SIG-M5 (cell line): ENCODE results near the gene SLFN14.
"Not testable (repeated sequence)": the region's sequence is repeated elsewhere in the genome, so short reads cannot be mapped to it uniquely, and the experiment has no call there.

Source experiments
- DNase-seq: peaks from one replicate; lab custom pipeline; 2025; lab: John Stamatoyannopoulos, UW

SLFN14 gene

DNA sequence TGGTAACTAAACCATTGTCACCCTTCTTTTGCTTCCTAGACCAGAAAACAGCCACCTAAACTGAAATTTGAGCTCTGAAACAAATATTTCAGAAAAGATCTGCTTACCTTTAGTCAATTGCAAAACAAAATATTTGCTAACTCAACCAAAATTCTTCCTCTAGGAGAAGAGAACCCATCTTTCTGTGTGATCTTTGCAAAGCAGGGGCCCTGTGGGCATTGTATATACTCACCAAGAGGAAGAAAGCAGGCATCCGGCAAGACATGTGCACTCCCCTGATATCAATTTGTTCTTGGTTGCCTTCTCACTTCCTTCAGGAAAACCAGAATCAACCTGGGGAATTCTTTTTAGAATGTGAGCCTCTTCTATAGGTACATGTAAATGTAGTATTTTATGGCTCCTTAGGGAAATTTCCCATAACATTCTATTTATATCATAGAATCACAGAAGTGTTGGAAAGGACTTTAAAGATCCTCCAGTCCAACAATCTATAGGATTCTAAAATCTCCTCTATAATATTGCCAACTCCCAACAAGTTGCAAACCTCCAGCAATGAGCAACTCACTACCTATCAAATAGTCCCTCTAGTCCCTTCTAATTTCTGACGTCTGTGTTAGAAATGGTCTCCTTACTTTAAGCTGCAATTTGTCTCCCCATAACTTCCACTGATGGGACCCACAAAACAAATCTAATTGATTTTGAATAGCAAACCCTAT is 966 bp downstream of the SLFN14 start:
- DNase-seq = no peak

DNA sequence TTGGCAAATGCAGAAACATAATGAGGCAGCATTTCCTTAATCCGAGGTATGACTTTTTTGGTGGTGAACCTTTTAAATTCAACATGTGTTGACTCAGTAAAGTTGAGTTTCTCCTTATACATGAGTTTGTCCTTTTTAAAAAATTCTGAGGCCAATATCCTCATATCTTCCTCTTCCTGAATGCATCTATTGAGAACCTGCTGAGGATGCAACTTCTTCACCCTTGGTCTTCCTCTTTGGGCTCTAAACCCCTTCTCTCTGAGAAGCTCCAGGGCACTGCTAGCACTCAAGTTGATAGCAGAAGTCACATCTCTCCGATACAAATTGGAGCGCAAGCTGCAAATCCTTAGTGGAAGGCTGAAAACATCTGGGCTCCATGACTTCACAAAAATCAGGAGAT is 3.3 kb downstream of the SLFN14 start:
- DNase-seq = no peak

DNA sequence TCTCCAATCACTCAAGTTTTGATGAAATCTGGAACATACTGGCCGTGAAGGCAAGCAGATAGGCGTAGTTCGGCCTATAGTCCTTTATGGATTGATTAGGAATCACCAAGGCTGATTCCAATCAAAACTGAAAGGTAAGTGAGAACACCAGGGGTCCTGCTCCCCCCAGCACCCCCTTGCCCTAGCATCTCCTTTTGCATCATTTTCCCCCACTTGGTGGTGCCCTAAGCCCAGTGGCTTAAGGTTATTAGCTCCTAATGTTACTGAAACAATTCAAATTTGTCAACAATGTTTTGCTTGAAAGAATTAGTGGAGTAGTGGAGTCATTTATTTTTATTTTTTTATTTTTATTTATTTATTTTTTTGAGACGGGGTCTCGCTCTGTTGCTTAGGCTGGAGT is 4.9 kb downstream of the SLFN14 start:
- no peak for DNase-seq

DNA sequence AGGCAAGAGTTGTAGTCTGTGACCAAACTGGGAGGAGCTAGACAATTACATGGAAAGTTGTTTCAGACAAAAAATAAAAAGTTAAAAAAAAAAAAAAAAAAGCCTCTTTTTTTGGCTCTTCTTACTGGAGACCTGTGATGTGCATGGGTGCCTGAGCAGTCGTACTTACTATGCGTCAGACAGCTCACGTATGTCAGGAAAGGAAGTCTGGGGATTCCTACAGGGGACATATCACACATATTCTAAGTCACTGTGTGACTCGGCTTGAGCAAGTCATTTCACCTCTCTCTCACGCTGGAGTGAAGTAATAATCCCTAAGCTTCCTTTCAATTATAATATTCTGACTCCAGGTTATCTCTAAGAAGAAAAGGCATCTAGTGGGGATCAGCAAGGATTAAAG is 6.0 kb downstream of the SLFN14 start:
- DNase-seq = no peak

DNA sequence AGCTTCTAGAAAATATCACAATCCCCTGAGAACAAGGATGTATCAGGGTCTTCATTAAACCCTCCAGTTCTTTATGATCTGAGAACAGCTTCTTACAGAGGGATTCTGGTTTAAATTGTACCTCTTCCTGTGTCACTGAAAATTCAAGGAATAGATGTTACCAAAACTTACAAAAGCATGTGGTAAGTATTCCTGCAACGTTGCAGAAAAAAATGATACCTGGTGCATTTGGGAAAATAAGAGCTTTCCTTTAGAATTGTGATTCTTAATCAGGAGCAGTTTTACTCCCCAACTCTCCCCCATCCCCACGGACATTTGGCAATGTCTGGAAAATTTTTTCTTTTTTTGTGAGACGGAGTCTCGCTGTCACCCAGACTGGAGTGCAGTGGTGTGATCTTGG is 7.3 kb downstream of the SLFN14 start:
- DNase-seq = no peak

DNA sequence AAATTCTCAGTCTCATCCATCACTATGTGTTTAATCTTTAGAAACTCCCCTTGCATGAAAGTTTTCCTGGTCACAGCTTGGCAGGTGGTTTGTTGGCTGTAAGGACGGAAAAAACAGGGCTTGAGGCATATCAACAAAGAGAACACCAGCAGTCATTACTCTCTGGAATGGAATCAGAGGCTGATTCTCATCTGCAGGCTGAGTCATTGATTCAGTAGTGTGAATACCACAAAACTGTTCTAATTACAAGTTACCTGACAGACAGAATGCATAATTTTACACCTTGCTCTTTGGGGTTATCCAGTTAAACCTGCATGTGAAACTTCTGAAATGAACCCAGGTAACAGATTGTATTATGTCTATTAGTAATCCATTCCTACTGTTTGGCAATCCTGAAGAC is 11.6 kb downstream of the SLFN14 start:
- DNase-seq = no peak

DNA sequence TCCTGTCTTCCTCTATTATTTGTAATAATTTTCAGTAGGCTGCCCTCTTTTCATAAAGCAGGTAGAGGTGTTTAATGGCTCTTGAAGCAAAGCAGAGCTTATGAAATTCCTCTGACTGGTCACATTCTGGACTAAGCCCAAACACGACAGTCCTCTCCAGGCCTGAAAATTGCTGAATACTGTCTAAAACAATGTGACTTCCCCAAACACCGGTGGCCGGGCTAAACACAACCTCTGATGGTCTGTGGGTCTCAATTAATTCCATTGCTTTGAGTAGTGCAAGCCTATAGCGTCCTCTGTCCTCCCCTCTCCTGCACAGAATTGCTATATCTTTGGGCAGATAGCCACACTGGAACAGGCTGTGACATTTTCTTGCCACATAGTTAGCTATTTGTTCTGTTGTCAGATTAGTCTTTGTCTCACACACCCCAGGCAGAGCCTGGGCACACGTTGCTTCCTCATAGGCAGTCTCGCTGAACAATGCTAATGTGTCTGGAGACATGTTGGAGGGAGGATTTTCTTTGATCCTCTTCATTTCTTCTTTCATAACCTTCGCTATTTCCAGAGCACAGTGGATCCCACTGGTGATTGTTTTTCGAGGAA is 12.3 kb downstream of the SLFN14 start:
- DNase-seq = no peak

DNA sequence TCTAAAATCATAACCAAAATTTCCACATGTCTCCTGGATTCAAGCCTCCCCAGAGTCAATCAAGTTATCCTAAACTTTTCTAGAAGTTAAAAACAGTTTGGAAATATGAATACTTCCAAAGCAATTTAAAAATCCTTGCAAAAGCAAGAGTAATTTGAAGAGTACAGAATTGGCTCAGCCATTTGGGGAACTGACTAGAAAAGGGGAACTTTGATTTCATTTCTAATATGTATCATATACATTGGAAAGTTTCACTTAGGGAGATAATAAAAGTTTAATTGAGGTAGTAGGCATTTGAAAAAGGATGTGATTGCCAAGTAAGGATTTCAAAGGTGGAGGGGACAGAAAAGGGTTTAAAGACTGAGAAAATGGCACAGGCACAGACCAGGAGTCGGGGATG is 14.1 kb downstream of the SLFN14 start:
- no peak for DNase-seq

DNA sequence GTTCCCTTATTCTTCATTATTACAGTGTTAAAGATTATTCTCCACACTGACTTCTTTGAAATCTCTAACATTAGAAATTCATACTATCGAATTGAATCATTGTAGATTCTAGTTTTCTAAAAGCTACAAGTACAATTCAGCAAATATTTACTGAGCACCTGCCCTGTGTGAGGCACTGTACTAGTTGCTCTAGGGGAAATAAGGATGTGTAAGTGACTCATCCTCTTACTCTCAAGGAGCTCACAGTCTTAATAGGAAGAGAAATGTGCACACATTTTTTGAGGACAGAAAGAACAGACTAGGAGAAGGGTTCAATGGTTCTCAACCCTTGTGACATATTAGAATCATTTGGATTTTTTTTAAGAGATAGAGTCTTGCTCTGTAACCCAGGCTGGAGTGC is 15.5 kb downstream of the SLFN14 start:
- DNase-seq = no peak

DNA sequence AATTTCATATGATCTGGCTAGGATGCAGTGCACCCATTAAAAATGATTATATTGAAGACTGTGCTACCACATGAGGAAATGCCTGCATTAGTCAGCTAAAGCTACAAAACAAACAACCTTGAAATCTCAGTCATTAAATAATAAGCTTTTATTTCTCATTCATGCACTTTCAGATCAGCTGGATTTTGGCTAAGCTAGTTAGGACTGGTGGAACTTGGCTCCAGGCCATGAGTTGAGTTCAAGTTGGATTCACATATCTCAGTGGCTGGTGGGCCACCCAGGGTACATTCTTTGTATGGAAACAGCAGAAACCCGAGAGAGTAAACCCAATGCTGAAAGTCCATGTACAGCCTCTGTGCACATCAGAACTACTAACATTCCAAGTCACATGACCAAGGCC is 16.8 kb downstream of the SLFN14 start:
- DNase-seq = no peak

DNA sequence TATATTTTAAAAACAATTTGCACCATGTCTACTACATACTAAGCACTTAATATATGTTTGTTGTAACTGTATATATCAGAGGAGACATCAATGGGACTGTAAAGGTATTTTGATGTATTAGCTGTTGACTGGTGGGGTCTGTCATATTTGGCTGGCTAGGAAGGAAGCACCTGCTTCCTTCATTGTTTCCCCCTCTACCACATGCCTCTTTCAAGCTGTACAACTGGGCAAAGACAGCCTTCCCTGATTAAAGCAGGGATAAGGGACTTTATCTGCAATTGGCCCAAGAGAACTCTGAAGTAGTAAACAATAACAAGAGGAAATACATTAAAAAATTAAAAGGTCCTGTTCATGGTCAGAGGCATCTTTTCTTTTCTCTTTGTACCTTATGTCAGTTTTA is 17.6 kb downstream of the SLFN14 start:
- DNase-seq = no peak

DNA sequence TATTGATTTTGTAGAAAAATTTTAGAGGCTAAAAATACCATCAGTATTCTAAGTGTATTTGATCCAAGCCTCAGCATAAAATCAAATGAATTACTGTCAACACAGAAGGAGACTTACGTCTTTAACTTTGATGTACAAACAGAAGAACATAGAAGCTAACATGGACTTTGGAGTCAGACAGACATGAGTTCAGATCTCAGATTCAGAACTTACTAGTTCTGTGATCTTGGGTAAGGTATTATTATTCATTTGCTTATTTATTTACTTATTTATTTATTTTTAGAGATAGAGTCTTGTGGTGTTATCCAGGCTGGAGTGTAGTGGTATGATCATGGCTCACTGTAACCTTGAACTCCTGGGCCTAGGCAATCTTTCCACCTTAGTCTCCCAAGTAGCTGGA is 19.2 kb downstream of the SLFN14 start:
- DNase-seq = no peak

DNA sequence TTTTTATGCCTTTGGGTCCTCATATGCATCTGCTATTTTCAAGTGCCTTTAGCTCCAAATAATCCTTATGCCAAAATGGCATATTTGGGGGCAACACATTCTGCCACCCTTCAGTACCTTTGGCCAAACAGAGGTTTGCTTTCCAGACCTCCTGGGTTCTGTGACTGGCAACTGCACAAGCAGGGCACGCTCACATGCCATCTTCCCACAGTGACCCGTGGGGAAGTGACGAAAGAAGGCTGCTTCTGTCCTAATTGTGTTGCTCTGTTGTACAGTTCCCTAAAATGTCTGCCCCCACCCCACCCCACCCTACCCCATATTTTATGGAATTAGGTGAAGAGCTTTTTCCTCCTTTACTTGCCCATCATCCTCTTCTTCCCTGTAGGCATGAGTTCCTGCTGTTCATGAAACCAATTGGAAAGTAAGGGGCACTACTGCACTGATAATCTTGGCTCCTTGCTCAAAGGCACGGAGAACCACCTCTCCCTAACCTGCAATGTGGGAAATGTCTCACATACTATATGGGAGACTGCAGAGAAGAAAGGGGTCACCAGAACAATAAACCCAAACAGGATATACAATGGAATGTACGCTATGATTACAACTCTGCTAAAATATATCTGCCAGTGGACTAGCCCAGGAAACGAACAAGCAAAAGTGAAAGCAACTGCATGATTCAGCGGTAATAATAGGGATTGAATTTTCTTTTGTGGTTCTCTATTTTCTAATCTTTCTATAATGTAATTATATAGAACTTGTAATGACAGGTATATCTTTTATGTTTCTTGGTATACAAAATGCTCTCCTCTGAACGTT is 19.8 kb downstream of the SLFN14 start:
- DNase-seq = no peak

DNA sequence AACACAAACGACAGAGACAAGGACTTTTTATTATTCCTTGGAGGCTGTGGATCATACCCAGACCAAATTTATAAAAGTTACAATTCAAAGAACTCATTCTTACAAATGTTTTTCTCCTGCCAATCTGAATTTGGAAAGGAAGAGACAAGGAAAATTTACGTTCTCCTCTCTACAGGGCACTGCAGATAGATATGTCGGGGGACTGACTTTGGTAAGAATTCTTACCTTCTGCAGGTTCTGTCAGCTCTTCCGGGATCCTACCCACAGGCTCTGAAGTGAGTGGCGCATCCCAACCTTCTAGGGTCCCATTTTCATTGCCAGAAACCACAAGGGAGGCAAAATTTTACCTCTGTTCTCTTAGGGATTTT is 21.0 kb downstream of the SLFN14 start:
- DNase-seq = no peak

DNA sequence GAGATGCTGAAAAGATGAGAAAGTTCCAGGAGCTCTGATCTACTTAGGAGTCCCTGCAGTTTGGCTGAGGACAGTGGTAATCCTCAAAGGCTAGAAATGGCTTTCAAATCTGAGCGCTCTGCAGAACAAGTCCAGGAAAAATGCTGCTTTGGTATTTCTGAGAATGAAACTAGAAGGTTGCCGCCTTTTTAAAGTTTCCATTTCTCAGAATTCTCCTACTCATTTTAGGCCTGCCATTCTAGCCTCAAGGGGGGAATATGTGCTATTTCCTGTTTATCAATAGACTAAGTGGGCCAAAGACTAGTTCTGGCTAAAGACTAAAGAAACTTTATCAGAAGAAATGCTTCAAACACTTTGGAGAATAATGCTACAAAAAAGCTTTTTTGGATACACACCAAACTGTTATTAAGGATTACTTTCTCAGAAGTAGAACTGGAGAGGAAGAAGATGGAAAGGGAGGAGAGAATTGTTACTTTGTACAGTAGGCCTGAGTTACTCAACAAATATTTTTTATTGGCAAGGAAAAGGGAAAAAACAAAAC is 22.9 kb downstream of the SLFN14 start, which contains the start of gene SLFN12L:
Gene SLFN12L (minus strand): TSS at position 78 of the 541 bp plus-strand sequence. CDS start 15,314 bp downstream, outside the sequence.
- no peak for DNase-seq

DNA sequence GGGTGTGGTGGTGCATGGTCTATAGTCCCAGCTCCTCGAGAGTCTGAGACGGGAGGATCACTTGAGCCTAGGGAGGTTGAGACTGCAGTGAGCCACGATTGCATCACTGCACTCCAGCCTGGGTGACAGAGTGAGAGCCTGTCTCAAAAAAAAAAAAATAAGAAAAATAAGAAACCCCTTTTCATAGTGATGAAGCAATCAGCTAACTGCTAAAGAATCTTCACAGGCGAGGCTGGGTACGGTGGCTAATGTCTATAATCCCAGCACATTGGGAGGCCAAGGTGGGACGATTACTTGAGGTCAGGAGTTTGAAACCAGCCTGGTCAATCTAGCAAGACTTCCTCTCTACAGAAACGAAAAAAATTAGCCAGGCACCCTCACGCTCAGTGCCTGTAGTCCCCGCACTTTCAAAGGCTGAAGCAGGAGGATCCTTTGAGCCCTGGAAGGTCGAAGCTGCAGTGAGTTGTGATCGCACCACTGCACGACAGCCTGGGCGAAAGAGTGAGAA is 23.9 kb downstream of the SLFN14 start:
- DNase-seq = no peak

DNA sequence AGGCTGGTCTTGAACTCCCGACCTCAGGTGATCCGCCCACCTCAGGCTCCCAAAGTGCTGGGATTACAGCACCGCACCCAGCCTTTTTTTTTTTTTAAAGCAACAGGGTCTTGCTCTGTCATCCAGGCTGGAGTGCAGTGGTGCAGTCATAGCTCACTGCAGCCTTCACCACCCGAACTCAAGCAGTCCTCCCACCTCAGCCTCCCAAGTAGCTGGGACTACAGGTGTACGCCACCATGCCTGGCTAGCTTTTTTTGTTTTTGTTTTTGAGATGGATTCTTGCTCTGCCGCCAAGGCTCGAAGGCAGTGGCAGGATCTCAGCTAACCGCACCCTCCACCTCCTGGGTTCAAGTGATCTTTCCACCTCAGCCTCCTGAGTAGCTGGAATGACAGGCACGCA is 25.2 kb downstream of the SLFN14 start:
- DNase-seq = not testable (repeated sequence)

DNA sequence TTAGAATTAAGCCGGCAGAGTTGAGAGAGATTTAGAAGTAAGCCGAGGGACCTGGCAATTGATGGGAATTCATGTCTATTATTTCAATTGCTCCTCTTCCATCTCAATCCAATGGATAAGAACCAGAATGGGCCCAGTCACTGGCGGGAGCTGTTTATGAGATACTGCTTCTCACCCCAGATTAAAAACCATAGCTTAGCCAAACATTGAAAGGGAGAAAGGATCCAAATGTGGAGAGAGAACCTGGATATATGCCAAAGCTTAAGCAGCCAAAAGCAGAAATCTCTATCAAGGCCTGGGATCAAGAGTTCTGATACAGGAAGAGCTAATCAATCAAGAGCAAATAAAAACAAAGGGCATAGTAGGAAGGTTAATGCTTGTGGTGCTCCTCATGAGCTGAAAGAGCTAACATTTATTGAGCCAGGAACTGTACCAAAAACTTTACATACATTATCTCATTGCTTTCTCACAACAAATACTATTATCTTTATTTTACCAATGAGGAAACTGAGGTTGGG is 26.0 kb downstream of the SLFN14 start:
- DNase-seq = no peak

DNA sequence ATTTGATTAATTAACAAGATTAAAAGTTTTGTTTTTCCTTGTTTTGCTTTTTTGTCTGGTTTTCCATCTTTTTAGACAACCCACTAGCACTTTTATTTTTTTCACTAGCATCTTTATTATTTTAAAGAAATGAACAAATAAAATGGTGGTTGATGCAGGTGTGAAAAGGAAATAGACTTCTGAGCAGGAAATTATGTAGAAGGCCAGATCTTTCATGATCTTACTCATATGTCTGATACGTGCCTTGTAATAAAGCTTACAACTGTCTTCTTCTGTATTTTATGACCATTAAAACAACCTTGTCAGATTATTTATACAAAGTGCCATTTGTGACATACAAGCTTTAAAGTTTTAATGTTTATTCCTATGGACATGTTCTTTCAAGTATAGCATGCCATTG is 29.5 kb downstream of the SLFN14 start:
- no peak for DNase-seq

DNA sequence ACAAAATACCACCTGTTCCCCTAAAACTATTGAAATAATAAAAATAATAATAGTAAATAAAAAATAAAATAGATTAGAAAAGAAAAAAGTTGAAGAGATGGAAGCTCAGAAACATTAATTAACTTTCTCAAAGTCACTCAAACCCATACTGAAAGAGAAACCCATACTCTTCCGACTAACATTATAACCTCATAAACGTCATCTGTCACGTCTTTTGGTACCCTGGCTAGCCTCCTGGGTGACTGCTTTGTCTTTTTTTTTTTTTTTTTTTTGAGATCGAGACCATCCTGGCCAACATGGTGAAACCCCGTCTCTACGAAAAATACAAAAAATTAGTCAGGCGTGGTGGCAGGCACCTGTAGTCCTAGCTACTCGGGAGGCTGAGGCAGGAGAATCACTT is 30.8 kb downstream of the SLFN14 start:
- no peak for DNase-seq

DNA sequence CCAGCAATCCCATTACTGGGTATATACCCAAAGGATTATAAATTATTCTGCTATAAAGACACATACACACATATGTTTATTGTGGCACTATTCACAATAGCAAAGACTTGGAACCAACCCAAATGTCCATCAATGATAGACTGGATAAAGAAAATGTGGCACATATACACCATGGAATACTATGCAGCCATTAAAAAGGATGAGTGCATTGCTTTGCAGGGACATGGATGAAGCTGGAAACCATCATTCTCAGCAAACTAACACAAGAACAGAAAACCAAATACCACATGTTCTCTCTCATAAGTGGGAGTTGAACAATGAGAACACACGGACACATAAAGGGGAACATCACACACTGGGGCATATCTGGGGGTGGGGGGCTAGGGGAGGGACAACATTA is 31.3 kb downstream of the SLFN14 start:
- not testable (repeated sequence) for DNase-seq

DNA sequence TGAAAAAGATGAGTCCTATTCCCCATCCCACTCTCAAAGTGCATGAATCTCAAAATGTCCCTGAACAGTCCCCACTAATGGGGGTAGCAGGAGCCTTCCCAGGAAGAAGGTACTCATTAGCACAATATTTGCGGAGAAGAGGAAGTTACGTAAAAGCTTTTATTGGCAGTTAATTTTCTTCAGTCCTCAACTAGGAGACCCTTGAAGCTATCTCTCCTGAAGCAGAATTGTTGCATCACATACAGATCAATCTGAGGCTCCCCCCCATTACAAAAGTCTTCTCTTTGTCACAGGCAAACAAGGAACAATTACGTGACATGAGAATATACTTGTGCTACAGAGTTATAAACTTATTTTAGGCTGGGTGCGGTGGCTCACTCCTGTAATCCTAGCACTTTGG is 37.3 kb downstream of the SLFN14 start:
- peak; percentile 75 for DNase-seq
